ENCODE results near the gene FAM149B1.

DNA sequence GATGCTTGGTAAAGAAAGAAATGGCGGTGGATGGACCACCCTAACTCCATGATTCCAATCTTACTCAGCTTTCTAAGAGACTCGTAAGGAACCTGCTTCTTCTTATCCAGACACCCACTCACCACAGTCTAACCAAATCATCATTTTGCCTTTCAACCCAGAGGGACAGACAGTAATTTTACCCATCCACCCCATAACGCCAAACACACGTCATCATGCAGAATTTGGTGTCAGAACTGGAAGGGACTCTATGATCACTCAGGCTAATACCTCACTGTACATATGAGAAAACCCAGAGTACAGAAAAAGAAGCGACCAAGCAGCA is 499 bp upstream of the FAM149B1 start:
- TF ChIP-seq, protein P1, sequence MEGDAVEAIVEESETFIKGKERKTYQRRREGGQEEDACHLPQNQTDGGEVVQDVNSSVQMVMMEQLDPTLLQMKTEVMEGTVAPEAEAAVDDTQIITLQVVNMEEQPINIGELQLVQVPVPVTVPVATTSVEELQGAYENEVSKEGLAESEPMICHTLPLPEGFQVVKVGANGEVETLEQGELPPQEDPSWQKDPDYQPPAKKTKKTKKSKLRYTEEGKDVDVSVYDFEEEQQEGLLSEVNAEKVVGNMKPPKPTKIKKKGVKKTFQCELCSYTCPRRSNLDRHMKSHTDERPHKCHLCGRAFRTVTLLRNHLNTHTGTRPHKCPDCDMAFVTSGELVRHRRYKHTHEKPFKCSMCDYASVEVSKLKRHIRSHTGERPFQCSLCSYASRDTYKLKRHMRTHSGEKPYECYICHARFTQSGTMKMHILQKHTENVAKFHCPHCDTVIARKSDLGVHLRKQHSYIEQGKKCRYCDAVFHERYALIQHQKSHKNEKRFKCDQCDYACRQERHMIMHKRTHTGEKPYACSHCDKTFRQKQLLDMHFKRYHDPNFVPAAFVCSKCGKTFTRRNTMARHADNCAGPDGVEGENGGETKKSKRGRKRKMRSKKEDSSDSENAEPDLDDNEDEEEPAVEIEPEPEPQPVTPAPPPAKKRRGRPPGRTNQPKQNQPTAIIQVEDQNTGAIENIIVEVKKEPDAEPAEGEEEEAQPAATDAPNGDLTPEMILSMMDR (IDR thresholded peaks at IDR 0.05 in 2 of 3, conservative IDR thresholded peaks at IDR 0.05 in 1 of 3; ENCODE audit: borderline replicate concordance in 1 of 3, insufficient read depth in 1 of 3, low read depth in 2 of 3, low read length in 2 of 3): no peak
- TF ChIP-seq, protein P2, sequence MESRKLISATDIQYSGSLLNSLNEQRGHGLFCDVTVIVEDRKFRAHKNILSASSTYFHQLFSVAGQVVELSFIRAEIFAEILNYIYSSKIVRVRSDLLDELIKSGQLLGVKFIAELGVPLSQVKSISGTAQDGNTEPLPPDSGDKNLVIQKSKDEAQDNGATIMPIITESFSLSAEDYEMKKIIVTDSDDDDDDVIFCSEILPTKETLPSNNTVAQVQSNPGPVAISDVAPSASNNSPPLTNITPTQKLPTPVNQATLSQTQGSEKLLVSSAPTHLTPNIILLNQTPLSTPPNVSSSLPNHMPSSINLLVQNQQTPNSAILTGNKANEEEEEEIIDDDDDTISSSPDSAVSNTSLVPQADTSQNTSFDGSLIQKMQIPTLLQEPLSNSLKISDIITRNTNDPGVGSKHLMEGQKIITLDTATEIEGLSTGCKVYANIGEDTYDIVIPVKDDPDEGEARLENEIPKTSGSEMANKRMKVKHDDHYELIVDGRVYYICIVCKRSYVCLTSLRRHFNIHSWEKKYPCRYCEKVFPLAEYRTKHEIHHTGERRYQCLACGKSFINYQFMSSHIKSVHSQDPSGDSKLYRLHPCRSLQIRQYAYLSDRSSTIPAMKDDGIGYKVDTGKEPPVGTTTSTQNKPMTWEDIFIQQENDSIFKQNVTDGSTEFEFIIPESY (IDR thresholded peaks at IDR 0.05; ENCODE audit: extremely low read depth, insufficient replicate concordance, low read length): no peak
- TF ChIP-seq EZH2phosphoT487 (IDR thresholded peaks at IDR 0.05; ENCODE audit: borderline replicate concordance) (no peak), CEBPB (IDR thresholded peaks at IDR 0.05; ENCODE audit: low read depth) (no peak), POLR2A (IDR thresholded peaks at IDR 0.05; ENCODE audit: borderline replicate concordance, extremely low read depth, insufficient read depth, insufficient read length) (no peak), SIN3A (IDR thresholded peaks at IDR 0.05; ENCODE audit: low read depth) (no peak)

All from HCT116 (cell line).